Measurements from ENCODE around the gene ZNF654.
"Not testable (repeated sequence)": the region's sequence is repeated elsewhere in the genome, so short reads cannot be mapped to it uniquely, and the experiment has no call there.

ZNF654 gene

DNA sequence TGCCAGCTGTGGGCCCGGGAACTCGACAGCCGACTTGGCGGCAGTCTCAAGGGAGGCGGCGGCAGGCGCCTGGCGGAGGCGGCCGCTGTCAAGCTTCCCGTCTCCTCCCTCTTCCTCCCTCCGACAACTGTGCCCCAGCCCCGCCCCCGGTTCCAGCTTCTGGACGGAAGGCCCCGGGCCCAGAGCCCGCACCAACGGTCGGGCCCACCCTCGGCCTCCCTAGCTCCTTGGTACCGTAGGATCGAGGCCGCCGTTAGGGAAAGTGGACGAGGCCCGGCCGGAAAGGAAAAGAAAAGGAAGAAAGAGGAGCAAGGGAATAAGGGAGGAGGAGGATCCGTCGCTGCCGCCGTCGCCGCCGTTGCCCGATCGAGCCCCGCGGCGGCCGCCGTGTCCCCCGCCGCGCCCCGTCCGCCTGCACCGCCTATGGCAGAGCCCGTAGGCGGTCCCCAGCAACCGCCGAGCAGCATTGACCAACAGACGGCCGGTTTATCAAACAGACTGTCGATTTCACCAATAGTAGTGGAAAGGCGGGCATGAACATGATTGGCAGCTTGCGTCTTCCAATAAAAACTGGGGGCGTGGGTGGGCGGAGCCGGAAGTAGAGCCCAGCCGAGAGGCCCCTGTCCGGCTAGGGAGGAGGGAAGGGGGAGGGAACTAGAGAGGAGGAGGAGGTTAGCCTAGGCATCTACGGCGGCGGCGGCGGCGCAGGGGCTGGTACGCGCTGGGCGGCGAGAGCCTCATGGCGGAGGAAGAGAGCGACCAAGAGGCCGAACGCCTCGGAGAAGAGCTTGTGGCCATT lies at the start of gene ZNF654, which contains the start of gene CGGBP1:
TSS of gene ZNF654 (plus strand) at position 675 of the 799 bp plus-strand sequence. CDS start at position 740, 65 bp downstream.
TSS of gene CGGBP1 (minus strand) at position 425 of the 799 bp plus-strand sequence. CDS start 3,029 bp downstream, outside the sequence.
- DNase-seq = peak; percentile 99

DNA sequence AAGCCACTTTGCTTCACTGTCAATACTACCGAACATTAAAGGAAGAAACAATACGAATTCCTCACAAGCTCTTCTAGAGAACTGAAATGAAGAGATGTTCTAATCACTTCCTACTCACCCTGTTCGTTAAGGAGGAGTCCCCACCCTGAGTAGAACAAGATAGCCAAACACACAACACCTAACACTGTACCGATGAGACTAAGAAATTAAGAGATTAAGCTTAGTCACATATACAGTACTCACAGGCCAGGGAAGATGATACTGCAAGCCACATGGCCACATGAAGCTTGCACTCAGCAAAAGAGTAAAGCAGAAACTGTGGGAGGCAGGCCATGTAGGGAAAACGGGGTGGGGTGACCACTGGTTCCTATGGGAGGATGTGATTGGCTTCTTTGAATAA lies 48.2 kb upstream of the ZNF654 start:
- no peak for DNase-seq

DNA sequence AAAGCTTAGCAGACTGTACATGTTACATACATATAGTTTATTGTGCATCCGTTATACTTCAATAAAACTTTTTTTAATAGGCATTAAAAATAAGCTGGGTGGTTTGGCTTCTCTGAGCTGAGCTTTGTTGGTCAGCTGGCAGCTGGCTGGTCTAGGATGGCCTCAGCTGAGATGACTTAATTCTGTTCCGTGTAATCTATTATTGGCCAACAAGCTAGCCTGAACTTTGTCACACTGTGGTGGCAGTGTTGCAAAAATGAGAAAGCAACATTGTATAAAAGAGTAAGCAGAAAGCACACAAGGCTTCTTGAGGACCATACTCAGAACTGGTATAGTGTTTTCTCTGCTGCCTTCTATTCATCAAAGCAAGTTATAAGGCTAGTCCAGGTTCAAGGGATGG lies 45.5 kb upstream of the ZNF654 start:
- DNase-seq = no peak

DNA sequence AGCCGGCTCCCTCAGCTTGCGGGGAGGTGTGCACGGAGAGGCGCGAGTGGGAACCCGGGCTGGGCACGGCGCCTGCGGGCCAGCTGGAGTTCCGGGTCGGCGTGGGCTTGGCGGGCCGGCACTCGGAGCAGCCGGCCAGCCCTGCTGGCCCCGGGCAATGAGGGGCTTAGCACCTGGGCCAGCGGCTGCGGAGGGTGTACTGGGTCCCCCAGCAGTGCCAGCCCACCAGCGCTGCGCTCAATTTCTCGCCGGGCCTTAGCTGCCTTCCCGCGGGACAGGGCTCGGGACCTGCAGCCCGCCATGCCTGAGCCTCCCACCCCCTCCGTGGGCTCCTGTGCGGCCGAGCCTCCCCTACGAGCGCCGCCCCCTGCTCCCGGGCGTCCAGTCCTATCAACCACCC lies 43.4 kb upstream of the ZNF654 start:
- not testable (repeated sequence) for DNase-seq

DNA sequence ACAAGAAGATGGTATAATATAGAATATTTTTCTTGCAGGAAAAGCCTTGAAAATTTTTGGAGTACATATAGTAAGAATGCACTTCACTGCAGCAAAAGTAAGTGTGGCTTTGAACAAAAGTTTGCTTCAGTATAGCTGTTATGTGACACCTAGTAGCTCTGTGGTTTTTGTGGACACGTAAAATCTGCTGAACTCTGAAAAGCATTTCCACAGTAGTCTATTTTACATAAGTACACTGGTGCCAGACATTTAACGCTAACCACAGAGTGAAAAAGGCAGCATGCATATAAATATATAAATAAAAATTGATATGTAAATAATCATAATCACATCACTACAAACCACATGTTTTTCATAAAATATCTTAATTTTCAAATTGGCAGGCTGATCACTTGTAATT lies 40.0 kb upstream of the ZNF654 start:
- DNase-seq = peak; percentile 47

DNA sequence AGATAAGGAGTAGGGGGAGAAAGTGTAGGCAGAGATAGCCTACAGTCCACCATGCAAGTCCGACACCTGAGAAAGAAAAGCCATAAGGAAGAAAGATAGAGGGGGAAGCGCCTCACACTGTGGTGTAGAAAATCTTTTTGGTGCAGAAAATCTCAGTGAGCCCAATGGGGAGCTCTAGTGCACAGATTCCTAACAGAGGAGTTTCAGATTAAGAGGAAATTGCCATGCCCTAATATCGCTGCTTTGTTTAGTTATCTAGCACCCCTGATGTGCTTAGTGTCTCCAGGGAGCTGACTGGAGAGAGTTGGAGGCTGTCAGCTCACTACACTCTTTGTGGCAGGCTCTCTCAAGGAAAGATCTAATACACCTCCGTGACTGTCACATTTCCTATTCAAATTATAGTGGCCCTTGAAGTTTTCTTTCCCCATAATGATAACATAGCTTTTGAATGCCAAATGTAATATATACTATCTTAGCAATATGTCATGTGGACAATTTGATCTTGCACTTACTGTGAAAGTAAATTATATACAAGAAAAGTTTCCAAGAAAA lies 34.0 kb upstream of the ZNF654 start:
- DNase-seq = no peak

DNA sequence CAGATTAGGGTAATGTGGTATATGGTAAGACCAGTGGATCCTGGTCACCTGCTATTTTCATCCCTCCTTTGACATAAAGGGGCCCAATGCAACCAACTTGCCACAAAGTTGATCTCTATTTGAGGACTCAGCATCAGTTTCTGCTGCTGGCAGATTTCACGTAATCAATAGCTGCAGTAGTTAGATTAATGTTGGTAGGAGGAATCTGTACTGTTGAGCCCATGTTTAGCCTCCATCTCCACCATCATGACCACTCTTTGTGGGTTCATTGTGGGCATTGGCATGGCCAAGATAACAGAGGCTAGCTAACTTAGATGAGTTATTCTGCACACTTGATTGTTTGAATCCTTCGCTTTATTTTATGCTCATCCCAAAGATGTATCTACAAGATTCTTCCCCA lies 30.2 kb upstream of the ZNF654 start:
- no peak for DNase-seq

DNA sequence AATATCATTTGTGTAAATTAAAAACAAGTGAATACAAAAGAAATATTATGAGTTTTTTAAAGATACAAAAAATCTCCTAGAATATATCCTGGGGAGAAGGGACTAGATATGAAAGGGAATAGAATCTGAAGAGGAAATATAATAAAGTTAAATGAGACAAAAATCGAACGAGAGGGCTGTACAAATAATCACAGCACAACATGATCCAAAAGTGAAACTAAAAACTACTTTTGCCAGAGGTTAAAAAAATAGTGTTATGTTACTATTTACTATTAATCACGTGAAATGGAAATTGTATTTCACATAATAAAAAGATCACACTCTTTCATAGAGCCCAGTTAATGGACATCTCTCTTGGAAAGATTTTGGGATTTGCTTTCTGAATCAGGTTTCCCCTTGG lies 28.8 kb upstream of the ZNF654 start:
- DNase-seq = no peak

DNA sequence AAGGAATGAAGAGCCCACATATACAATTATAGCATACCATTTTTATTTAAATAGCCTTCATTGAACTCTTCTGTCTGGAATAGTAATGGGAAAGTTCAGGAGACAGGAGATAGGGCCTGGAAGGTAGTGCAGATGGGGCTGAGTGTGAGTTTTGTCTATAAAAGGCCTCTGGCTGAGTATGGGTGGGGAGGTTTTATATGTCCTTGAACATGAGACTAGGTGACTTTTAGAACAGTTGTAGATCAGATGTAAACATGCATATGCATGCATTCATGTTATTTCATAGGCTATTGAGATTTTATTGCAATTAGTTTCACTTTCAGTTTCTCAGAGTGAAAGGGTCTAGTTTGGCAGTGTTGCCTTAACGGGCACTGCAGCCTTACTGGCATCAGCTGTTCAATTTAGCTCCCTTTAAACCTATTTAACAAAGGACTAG lies 27.4 kb upstream of the ZNF654 start:
- DNase-seq = peak; percentile 40

DNA sequence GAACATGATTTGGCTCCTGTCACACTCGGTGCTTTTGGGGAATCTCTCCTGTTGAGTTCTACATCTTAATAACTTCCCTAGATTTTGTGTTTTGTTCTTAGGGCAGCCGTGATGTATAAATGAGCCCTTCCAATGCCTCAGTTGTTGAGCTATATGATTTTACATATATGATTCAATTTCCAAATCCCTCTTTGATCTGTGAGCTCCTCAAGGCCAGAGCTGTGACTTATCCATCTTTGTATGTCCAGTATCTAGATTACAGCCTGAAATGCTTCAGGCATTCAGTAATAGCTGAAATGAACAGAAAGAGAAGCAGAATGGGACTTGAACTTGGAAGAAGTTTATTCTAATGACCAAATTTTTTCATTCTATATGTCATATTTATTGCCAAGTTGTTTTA lies 26.8 kb upstream of the ZNF654 start:
- no peak for DNase-seq

DNA sequence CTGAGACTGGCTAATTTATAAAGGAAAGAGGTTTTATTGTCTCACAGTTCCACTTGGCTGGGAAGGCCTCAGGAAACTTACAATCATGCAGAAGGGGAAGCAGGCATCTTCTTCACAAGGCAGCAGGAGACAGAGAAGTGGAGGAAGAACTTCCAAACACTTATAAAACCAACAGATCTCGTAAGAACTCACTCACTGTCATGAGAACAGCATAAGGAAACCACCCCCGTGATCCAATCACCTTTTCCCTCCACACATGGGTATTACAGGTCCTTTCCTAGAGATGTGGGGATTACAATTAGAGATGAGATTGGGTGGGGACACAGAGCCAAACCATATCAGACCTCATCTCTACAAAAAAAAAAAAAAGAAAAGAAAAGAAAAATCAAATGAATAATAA lies 26.0 kb upstream of the ZNF654 start:
- DNase-seq = no peak

DNA sequence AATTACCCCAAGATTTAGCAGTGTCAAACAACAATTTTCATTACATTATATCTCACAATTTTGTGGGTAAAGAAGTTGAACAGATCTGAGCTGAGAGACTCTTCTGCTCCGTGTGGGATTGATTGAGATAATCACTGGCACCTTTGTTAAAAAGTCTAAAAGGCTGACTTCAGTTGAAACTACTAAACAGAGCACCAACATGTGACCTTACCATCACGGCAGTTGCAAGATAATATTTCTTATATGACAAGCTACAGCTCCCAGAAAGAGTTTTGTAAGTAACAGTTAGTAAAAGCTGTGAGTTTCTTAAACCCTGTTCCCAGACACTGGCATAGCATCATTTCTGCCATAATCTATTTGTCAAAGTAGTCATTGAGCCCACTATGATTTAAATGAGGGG lies 25.2 kb upstream of the ZNF654 start:
- DNase-seq = no peak

DNA sequence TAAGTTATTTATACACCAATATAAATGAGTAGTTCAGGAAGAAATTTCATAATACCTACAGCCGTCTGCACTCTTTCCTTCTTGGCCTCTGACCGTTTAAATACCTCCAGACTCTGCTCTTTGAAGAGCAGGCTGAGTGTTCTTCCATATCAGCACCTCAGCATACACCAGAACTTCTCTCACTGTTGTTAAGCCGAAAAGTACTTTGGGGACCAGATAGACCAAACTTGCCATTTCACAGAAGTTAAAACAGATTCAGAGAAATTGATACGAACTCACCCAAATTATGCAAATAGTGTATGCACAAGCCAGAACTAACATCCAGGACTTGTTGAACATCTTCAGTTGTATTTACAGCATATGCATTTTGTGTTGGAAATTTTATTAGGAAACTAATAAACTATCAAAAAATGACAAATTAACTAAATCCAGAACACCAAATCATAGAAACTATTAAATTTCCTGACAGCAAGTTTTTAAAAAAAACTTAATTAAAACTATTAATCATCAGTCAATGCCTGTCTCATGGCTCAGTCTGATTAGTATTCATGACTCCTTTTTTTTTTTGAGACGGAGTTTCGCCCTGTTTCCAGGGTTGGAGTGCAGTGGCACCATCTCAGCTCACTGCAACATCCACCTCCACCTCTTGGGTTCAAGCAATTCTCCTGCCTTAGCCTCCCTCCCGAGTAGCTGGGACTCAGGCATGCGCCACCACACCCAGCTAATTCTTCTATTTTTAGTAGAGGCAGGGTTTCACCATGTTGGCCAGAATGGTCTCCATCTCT lies 24.4 kb upstream of the ZNF654 start:
- DNase-seq = no peak

DNA sequence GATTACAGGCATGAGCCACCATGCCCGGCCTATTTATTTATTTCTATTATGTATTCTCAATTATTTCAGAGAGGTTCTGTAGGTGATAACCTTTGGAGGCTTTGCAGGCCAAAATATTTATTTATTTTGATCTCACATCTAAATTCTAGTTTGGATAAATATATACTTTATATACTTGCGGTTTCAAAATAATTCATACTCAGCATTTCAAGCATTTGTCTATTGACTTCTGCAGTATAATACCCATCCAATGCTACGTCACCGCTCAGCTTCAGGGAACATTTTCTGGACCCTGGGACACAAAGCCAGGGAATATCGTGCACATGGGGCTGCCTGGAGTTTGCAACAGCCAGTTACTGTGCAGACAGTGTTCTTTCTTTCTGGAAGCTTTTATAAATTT lies 22.8 kb upstream of the ZNF654 start:
- DNase-seq = no peak

DNA sequence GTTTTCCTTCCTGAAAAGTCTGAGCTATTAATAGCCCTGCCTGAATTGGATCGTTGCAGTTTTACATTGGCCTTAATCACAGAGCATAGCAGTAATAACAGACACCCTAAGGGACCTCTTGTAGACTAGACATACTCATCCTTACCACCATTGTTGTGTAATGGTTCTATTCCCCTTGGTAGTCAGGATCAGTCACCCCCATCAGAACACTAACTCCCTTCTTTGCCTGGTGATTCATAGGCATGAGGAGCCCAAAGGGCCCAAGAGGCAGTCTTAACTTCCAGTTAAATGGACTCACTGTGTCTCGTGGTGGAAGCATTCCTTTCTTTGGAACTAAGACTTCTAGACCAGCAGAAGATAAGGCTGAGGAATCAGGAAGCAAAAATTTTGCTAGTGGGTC lies 20.5 kb upstream of the ZNF654 start:
- no peak for DNase-seq

DNA sequence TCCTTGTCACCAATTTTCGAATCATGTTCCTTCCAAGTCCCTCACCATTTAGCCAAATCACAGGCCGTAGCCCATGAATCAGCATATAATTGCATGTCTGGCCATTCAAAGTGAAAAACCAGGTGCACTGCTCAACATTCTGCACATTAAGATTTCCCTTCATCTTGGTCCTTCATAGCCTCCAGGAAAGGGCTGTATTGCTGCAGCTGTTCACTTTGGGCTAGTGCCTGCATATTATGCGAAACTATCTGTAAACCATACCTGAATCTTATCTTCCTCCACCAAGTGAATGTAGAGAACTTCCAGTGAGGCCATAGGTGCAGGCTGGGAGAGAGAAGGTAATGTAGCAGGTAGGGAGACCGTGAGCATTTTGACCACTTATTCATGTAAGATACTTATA lies 18.5 kb upstream of the ZNF654 start:
- no peak for DNase-seq

DNA sequence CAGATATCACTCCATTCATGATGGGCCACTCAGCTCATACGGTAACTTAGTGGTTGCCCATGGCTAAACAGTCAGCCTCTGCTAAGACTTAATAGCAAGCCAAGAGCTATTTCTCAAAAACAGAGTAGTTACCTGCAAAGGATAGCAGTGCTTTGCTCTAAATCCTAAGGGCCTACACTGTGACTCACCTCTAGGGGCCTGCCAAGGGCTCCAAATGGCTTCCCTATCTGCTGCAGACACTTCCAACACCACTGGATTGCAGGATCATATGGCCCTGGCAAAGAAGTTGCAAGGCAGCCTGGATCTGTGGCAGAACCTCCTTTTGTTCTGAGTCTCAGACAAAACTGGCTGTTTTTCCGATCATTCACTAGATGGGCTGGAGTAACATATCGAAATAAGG lies 18.1 kb upstream of the ZNF654 start:
- no peak for DNase-seq

DNA sequence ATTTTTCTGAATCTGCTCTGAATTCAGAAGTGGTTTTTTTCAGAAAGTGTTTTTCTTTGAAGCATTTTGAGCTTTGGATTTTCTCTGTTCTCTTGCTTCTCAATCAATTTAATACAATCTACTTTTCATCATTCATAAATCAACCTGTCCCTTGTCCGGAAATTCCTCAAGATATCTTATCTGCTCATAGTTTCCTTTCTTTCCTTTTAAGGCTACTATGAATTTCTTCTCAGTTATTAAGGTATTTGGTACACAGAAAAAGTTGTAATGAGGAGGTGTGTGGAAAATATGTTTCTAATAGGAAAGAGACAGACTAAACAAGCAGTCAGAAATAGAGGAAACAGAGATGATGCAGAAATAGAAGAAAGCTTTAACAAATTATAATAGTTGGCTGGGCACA lies 14.6 kb upstream of the ZNF654 start:
- DNase-seq = no peak

DNA sequence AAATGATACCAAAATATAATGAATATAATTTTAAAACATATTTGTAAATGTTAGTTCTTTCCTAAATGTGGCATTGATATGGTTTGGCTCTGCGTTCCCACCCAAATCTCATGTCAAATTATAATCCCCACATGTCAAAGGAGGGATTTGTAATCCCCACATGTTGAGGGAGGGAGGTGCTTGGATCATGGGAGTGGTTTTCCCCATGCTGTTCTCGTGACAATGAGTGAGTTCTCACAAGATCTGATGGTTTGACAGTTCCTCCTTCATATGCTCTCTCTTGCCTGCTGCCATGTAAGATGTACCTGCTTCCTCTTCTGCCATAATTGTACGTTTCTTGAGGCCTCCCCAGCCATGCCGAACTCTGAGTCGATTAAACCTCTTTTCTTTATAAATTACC lies 12.3 kb upstream of the ZNF654 start:
- DNase-seq = no peak

DNA sequence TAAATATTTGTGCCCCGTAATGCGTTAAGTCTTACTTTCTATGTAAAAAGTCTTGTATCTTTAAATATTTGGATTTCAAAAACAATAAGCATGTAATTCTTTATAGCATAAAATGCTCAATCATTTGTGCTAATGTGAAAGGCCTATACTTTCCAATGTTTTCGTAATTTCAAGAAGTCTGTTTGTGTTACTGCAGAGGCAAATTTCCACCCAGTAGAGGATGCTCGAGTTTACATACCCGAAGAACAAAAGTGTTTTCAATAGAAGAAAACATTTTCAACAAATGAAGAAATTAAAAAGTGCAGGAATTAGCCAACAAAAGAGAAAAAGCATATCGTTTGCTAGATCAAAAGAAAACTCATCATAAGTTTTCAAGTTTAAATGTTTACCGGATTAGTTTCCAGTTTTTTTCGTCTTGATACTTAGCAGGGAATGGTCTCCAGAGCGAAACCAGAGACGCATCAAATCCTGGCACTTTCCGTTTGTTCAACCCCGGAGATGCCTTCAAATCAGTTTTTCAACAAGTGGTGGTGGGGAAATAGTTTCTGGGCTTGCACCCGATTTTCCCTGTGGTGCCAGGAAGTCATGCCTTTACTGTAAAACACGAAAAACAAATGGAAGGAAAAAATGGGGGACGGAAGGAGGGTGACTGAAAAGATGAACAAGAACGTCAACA lies 1.3 kb upstream of the ZNF654 start:
- DNase-seq = no peak

DNA sequence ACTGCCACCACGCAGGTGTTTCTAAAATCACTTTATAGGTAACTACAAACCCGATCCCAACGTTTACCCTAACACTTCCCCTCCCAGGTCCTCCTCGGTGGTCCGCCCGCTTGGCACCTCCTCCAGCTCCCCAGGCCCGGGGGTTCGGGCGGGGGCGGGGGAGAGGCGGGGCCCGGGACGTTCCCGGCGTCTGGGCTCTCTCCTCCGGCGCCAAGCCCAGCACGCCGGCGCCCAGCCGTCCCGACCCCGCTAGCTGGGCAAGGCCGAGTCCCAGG lies 812 bp upstream of the ZNF654 start:
- no peak for DNase-seq

DNA sequence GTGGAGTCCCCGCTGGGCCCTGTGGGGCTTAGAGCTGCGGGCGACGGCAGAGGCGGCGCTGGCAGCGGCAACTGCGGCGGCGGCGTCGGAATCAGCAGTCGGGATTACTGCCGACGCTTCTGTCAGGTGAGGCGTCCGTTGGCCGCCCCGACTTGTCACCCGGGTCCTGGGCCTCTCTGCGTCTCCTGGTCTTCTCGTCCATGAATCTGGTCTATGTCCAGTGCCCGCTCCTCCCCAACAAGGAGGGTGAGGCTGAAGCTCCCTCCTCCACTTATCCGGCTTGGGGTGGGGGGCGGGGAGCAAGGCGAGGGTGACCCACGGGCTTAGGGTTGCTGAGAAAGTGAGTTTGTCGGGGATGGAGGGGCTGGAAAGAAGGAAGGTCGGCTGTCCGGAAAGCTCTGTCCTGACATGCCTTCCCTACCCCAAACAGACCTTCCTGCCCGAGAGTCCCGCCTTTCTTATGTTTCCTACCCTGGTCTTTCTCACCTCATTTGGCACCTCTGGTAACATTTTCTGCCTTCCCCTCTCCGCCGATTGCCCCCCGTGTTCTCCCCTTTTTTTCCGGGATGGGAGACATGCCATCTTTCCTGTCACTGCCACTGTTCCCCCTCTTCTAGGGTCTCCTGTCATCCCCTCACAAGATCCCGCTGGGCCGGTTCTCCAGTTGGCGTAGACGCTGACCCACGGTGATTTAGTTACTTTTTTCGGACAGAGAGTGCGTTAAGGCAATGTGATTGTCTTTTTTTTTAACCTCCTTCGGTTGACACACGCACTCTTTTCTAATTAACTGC lies 520 bp downstream of the ZNF654 start:
- DNase-seq = peak; percentile 25

DNA sequence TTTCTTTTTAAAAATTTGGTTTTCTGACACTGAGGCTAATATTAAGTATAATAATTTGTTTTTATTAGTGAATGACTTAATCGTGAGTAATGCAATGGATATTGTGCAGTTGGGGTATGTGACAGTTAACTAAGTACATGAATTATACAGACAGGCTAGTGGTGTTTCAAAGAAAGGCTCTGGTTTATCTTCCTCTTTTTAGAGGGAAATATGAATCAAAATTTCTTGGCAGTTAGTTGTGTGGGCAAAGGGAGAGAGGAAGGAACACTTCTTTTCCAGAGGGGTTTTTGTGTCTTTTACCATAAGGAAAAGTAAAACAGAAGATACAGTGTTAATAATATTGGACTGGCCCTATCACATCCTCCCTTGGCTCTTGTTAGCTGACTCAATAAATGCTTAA lies 2.7 kb downstream of the ZNF654 start:
- no peak for DNase-seq

Data from activated CD4-positive, alpha-beta T cell treated with anti-CD3 and anti-CD28 coated beads, Interleukin-2, Interleukin-6, amounts not matched to agents 100 ng/mL and 50 ng/mL, durations not matched to agents 16 hours and 8 hours (primary cell).